ENCODE data around the gene APMAP.
A peak's percentile ranks its signal among the peaks of the same experiment; 100 is the strongest.

APMAP gene, protein sequence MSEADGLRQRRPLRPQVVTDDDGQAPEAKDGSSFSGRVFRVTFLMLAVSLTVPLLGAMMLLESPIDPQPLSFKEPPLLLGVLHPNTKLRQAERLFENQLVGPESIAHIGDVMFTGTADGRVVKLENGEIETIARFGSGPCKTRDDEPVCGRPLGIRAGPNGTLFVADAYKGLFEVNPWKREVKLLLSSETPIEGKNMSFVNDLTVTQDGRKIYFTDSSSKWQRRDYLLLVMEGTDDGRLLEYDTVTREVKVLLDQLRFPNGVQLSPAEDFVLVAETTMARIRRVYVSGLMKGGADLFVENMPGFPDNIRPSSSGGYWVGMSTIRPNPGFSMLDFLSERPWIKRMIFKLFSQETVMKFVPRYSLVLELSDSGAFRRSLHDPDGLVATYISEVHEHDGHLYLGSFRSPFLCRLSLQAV

DNA sequence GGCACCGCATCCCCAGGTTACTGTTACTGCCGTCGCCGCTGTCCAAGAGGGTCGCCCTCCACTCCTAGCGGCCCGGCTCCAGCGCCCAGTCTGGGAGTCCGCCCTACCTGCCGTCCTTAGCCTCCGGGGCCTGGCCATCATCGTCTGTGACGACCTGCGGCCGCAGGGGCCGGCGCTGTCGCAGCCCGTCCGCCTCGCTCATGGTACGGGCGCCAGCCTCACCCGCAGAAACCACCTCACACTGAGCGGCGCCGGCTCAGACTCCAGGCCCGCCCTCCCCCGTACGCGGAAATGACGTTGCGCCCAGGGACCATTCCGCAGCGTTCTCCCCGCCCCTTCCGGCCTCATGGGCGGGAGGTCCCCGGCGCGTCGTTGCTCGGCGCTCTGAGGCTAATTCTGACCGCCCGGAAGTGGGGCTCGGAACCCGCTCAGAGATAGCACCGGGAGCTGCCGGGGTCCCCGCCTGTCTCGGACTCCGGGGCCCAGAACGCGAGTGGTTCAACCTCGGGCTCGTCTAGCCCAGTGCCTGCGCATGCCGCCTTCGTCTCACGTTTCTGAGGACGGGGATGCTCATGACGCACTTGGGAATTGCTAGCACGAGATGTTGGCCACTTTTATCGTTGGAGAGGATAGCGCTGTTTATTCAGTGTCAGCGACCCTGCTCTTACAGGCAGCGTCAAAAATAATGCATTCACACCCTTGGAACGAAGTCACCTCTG is at the start of gene APMAP:
Gene APMAP (minus strand): TSS at position 265 of the 719 bp plus-strand sequence. CDS start 63 bp downstream, at position 202.
- DNase-seq: peak; percentile 88

DNA sequence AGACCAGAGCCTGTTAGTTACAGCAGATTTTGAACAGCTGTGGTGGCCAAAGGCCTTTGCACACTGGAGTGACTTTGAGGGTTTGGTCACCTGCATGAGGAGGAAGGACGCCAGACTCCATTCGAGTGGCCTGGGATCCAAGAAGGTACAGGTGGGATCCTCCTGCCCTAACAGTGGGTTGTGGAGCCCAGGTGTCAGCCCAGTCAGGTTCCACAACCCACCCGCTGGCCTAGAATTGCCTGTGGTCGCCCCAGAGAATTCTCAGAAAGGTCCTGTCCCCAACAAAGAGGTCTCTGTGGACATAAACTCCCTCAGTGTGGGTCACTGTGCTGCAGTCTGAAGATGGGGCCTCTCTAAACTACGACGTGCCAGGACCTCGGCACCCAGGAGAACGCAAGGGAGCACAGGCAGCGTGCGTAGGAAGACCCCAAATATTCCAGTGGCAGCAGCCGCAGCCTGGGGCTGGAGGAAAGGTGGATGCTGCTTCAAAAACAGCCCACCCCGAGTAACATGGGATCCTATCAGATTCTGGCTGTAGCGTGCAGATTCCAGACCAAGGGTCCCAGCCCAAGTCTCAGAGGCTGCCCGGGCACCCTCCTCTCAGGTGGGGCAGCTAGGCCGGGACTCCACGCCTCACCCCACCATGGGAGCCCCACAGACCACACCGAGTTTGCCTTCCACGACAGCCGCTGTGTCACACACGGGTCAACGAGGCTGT is 49.4 kb upstream of the APMAP start:
- DNase-seq: no peak

- no peak for DNase-seq
These were observed 47.9 kb upstream of the APMAP start for GRCh38 chr20:25040438-25040831.

DNA sequence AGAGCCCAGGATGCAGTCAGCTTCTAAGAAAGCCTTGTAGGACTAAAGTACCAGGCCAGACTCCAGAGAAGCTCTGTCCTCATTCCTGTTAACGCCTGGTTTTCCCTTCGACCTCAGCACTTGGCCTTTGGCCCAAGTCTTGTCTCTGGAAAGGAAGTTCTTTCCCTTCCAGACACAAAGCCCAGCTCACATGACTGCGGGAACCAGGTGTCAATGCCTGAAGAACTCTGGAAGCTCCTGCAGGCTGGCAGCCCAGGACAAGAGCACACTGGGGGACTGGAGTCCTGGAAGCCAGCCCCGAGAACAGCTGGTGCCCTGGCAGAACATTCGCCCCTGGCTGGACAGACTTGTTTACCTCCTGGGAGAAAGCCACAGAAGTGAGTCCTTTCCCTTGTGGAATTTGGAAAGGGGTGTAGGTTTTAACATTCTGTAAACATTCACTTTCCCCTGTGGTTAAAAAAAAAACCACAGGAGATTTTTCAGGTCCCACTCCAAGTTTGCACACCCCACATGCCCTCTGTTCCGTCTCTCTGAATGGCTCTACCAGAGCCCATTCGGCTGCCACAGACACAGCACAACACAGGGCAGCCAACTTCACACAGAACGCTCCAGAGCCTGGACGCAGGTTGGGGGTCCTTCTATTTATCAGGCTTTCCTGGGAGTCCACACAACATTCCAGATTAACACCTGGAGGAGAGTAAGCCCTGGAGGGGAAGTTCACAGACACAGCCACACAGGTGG is 47.3 kb upstream of the APMAP start:
- no peak for DNase-seq

- no peak for DNase-seq
These were observed 46.1 kb upstream of the APMAP start for GRCh38 chr20:25038591-25039015.

GRCh38 chr20:25038103-25038410 is 45.5 kb upstream of the APMAP start:
- DNase-seq: no peak

GRCh38 chr20:25037288-25038102 is 44.9 kb upstream of the APMAP start:
- DNase-seq: no peak

DNA sequence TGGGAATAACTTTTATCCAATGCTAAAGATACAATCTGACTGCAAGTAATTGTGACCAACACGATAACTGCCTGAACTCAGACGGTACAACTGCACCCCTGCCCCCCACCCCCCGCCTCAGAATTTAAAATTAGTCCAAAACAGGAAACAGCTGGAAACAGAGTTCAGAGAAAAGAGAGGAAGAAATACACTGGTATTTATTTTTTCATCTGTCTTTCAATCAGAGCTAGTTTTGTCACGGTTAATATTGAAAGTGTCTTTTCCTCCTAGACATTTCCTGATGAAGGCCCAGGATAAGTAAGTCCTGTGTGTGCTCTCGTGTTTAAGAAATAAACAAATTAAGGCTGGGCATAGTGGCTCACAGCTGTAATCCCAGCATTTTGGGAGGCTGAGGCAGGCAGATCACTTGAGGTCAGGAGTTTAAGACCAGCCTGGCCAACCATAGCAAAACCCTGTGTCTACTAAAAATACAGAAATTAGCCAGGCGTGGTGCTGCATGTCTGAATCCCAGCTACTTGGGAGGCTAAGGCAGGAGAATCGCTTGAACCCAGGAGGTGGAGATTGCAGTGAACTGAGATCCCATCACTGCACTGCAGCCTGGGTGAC is 43.9 kb upstream of the APMAP start:
- DNase-seq: peak; percentile 28

- peak; percentile 62 for DNase-seq
These were observed 43.4 kb upstream of the APMAP start for GRCh38 chr20:25035921-25036320.

DNA sequence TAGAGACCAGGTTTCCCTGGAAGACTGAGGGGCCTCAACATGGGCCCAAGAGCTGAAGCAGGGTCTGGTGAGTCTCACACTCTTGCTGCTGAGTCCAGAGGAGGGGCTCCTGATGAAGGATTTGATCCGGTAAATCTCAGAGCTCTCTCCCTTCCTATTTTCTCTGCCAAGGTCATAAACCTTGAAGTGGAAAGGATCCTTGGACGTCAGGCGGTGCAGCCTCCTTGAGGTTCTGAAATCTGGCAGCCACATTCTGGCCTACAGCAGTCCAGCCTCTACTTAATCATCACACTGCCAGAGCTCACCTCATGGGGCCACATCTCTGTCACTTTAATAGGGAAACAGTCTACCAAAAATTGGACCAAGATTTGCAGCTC is 41.4 kb upstream of the APMAP start:
- no peak for DNase-seq

DNA sequence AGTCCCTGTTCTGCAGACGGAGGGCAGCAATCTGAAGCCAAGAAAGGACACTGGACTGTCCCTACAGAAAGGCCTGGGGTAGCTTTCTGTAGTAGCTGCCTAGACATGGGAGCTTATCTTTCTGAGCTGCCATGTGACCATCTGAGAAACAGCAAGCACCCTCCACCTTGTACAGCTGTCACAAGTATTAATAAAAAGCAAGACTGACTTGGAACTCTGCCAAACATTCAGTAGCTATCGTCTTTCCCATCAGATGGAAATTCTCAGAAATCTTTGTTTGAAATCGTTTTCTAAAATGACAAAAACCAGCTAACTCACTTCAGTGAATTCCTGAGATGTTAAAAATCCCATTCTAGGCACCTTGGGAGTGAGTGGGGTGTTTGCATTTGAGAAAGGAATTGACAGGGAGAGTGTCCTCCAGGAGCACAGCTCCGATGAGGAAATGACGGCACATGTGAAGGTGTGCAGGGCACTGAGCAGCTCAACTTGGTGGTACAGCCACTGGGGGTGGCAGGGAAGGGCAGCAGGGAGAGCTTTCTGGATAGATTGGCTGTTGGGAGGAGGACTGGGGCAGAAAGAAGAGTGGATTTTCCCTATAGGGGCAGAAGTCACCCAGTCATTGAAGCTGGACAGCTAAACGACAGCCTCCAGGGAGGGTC is 40.8 kb upstream of the APMAP start:
- no peak for DNase-seq

DNA sequence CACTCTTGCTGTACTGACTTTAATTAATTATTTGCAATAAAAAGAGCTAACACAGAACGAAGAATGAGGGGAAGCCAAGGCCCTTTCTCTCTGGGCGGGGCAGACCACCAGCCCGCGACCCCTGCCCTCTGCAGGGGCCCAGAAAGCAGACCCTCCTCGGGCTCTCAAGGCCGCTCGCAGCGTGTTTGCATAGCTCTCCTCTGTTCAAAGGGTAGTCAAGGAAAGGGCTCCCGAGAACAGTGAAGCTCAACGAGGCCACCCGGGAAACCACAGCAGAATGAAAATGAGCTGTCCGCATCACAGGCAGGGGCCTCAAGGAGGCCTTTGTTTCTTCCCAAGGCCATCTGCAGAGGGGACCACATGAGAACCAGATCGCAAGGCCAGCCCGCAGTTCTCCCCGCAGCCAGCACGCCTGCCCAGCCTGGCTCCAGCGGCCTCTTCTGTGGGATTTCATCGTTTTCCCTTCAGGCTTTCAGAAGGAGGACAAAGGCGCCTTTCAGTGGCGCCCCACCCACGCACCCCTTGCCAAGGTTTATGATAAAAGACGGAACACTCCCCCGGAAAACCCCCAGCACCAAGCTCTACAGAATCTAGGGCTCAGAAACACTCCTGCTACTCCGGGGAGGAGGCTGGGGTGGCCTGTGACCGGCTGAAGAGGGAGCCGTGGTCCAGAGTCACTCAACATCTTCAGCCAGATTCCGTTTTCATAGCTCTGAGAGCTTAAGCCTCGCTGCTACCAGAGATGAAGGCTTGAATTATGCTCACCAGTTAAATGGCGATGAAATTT is 40.1 kb upstream of the APMAP start:
- DNase-seq: no peak

DNA sequence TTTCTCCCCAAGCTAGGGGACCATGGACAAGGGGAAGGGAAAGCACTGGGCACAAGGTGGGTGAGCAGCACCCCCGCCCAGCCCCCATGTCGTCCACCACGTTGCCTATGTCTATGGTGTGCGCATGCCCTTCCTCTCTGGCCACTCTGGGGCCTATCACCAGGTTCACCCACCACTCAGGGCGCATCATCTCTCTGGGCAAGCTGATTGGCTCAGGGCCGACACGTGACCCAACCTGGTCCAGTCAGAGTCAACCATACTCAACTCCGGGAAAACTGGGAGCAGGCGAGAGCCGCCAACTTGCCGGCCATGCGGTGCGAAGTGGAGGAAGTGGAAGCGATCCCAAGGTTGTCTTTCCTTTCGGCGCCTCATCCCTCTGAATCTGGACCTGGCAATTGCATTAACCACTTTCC is 39.5 kb upstream of the APMAP start:
- no peak for DNase-seq

- no peak for DNase-seq
These were observed 38.7 kb upstream of the APMAP start for GRCh38 chr20:25031241-25031640.

DNA sequence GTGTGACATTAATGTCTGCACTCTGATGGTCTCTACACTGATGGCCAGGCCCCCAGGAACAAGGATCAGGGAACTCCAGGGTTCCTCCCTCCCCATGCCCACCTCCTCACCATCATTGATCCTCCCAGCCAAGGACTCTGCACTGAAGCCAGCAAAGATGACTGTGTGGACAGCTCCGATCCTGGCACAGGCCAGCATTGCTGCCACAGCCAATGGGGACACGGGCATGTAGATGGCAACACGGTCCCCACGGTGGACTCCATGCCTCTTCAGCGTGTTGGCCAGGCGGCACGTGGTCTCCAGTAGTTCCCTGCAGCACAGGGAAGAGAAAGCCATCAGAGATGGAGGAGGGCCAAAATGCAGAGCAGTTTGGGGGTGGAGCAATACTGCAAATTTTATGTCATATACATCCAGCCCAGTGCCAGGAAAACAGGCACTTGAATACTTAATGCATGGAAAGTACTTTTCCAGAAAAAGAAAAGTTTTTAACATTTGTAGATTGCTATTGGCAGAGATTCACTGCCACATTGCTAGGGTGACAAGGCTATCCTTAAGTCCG is 38.2 kb upstream of the APMAP start:
- no peak for DNase-seq

DNA sequence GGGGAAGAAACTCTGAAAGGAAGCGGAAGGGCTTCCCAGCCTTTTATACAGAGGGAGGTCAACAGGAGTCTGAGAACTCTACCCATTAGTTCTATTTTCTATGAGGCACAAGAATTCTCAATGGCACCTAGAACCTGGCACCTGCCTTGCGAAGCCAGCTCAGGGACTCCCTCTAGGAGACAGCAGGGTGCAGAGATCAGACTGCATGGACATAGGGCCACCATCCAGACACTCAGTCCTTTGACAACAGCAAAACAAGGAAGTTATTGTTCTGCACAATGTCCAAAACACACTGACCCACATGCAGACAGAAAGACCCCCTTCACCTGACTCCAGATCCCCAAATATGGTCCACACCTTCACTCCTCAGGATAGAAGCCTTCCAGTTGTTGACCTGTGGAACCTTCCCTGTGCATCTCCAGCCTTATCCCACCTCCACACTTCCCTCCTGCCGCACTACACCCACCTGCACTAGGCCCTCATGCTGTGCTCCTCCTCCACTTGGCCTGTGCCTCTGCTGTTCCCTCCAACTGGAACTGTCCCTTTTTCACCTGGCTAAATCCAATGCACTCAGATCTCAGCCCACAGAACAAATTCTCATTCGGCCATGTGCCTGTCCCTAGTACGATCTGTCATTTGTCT is 37.6 kb upstream of the APMAP start:
- no peak for DNase-seq

DNA sequence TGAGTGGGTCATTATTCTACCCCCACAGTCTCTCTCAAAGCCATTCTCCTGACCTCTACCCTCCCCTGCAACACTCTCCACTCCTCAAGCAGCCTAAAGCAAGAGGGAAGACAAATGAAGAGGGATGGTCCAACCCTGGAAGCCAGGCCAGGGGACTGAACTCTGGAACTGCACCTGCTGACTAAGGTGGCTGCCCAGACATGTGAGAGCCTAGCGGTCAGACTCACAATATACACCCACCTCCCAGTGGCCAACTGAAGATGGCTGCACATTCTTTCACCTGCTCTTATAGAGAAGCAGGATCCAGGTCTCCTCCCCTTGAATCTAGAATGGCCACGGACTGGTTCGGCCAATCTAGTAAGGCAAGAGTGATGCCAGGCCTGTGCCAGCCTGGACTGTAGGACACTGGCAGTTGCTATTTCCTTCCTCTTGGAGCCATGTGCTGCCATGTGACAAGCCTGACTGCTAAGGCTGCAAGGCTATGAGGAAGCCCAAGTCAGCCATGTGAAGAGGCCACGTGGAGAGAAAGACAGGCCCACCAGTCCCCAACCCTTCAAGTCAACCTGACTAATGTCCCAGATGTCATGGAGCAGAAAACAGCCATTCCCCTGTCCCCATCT is 33.5 kb upstream of the APMAP start:
- DNase-seq: peak; percentile 15

- no peak for DNase-seq
These were observed 32.7 kb upstream of the APMAP start for GRCh38 chr20:25025091-25025861.
